Astrocyte (in vitro differentiated cells and primary cell): Measurements from ENCODE around the gene VASN.

ENCODE experiments used
- CTCF ChIP-seq: IDR thresholded peaks from 2 replicates; pipeline ENCODE4 v1.5.1; 2011; ENCODE audit warnings: low read depth, mild to moderate bottlenecking, inconsistent platforms, low read length, moderate library complexity; ENCODE audit not compliant: insufficient read depth
- EZH2 ChIP-seq: IDR thresholded peaks from 2 replicates; pipeline ENCODE4 v1.6.1; 2012; ENCODE audit warnings: mild to moderate bottlenecking, low read length, inconsistent platforms; ENCODE audit not compliant: insufficient read depth

- TF ChIP-seq CTCF (no peak), EZH2 (no peak)
Observed at GRCh38 chr16:4384509-4384942, 12.9 kb downstream of the VASN start.
